HEK293 (cell line): ENCODE measurements around the gene RASD1.

Source experiments
- CTCF ChIA-PET: fragments of 350-600 bp; formaldehyde crosslinking; extraction: SDS; loops from one replicate; lab custom pipeline; 2021; ENCODE audit warnings: antibody characterized with exemption; lab: Yijun Ruan, JAX
- POLR2A ChIA-PET: fragments of 300-600 bp; formaldehyde crosslinking; extraction: SDS; loops from one replicate; lab custom pipeline; 2020; ENCODE audit warnings: antibody characterized with exemption, inconsistent platforms; lab: Yijun Ruan, JAX
- H3K27ac ChIP-seq: fragments of 200-500 bp; sonication (Bioruptor generic); 2 replicates; pipeline ENCODE4 v1.5.1; 2014; ENCODE audit warnings: low read depth, low read length, control low read depth, inconsistent platforms; ENCODE audit errors: extremely low read depth
- H3K36me3 ChIP-seq, 2 experiments: fragments of 200-500 bp in 1 of 2; sonication (Bioruptor generic) in 1 of 2; 1 replicate in 1 of 2; 2 replicates in 1 of 2; pipeline ENCODE4 v1.5.1; 2014 to 2017; ENCODE audit warnings: inconsistent platforms in 2 of 2, low read length in 2 of 2; ENCODE audit not compliant: control insufficient read depth in 2 of 2, insufficient read depth in 1 of 2
- H3K4me1 ChIP-seq: fragments of 200-500 bp; sonication (Bioruptor generic); 2 replicates; pipeline ENCODE4 v1.5.1; 2014; ENCODE audit warnings: mild to moderate bottlenecking, low read length, inconsistent platforms; ENCODE audit not compliant: control insufficient read depth, insufficient read depth
- H3K4me3 ChIP-seq: 2 replicates; pipeline ENCODE4 v1.5.1; 2011; ENCODE audit warnings: low read depth, mild to moderate bottlenecking, control low read depth, low read length, moderate library complexity
- H3K9me3 ChIP-seq: fragments of 200-500 bp; sonication (Bioruptor generic); 2 replicates; pipeline ENCODE4 v1.5.1; 2014; ENCODE audit warnings: low read depth, low read length, inconsistent platforms; ENCODE audit not compliant: control insufficient read depth, insufficient read depth
- HOXC10 ChIP-seq: sonication (generic); formaldehyde crosslinking; IDR thresholded peaks from 2 replicates; pipeline ENCODE4 v1.8.1; 2023; ENCODE audit warnings: mild to moderate bottlenecking, missing genetic modification reagents
- KLF9 ChIP-seq: fragments of 450-650 bp; formaldehyde crosslinking; IDR thresholded peaks from 2 replicates; pipeline ENCODE4 v1.5.1; 2016; ENCODE audit warnings: missing biosample characterization, missing genetic modification characterization, low read depth
- MZF1 ChIP-seq: fragments of 450-650 bp; formaldehyde crosslinking; IDR thresholded peaks from 2 replicates; pipeline ENCODE4 v1.5.1; 2017; ENCODE audit warnings: missing biosample characterization, missing genetic modification characterization, borderline replicate concordance
- SCRT2 ChIP-seq: fragments of 450-650 bp; formaldehyde crosslinking; IDR thresholded peaks from 2 replicates; pipeline ENCODE4 v1.5.1; 2016; ENCODE audit warnings: missing biosample characterization, missing genetic modification characterization
- YY2 ChIP-seq: fragments of 450-650 bp; formaldehyde crosslinking; IDR thresholded peaks from 2 replicates; pipeline ENCODE4 v1.5.1; 2016; ENCODE audit warnings: missing biosample characterization, missing genetic modification characterization
- ZBTB8A ChIP-seq: fragments of 450-650 bp; formaldehyde crosslinking; IDR thresholded peaks from 2 replicates; pipeline ENCODE4 v1.5.1; 2016; ENCODE audit warnings: missing biosample characterization, missing genetic modification characterization
- ZFP37 ChIP-seq: fragments of 450-650 bp; formaldehyde crosslinking; IDR thresholded peaks from 2 replicates; pipeline ENCODE4 v1.5.1; 2016; ENCODE audit warnings: missing biosample characterization, missing genetic modification characterization
- ZFP69B ChIP-seq: fragments of 450-650 bp; formaldehyde crosslinking; IDR thresholded peaks from 2 replicates; pipeline ENCODE4 v1.5.1; 2016; ENCODE audit warnings: missing biosample characterization, missing genetic modification characterization
- ZNF114 ChIP-seq: fragments of 450-650 bp; formaldehyde crosslinking; IDR thresholded peaks from 2 replicates; pipeline ENCODE4 v1.5.0; 2017; ENCODE audit warnings: missing biosample characterization, missing genetic modification characterization
- ZNF23 ChIP-seq: fragments of 450-650 bp; formaldehyde crosslinking; IDR thresholded peaks from 2 replicates; pipeline ENCODE4 v1.5.1; 2016; ENCODE audit warnings: missing biosample characterization, missing genetic modification characterization, borderline replicate concordance
- ZNF433 ChIP-seq: fragments of 450-650 bp; formaldehyde crosslinking; IDR thresholded peaks from 2 replicates; pipeline ENCODE4 v1.5.1; 2016; ENCODE audit warnings: missing biosample characterization, missing genetic modification characterization, low read depth
- ZNF548 ChIP-seq: fragments of 450-650 bp; formaldehyde crosslinking; IDR thresholded peaks from 2 replicates; pipeline ENCODE4 v1.5.1; 2016; ENCODE audit warnings: missing biosample characterization, missing genetic modification characterization
- ZNF558 ChIP-seq: fragments of 450-650 bp; formaldehyde crosslinking; IDR thresholded peaks from 2 replicates; pipeline ENCODE4 v1.5.1; 2016; ENCODE audit warnings: missing biosample characterization, missing genetic modification characterization
- ZNF658 ChIP-seq: fragments of 450-650 bp; formaldehyde crosslinking; IDR thresholded peaks from 2 replicates; pipeline ENCODE4; 2016; ENCODE audit warnings: missing biosample characterization, missing genetic modification characterization
- ZNF677 ChIP-seq: fragments of 450-650 bp; IDR thresholded peaks from 2 replicates; pipeline ENCODE4 v1.5.0; 2018; ENCODE audit warnings: missing biosample characterization, mild to moderate bottlenecking, missing genetic modification characterization, moderate library complexity
- ZXDB ChIP-seq: fragments of 450-650 bp; formaldehyde crosslinking; IDR thresholded peaks from 2 replicates; pipeline ENCODE4 v1.5.1; 2016; ENCODE audit warnings: missing biosample characterization, missing genetic modification characterization
- TF ChIP-seq, protein P1 (sequence below): fragments of 450-650 bp; formaldehyde crosslinking; IDR thresholded peaks from 2 replicates; pipeline ENCODE4 v1.5.1; 2016; ENCODE audit warnings: missing biosample characterization, missing genetic modification characterization
- TF ChIP-seq, protein P2 (sequence below): fragments of 450-650 bp; formaldehyde crosslinking; IDR thresholded peaks from 2 replicates; pipeline ENCODE4 v1.5.1; 2016; ENCODE audit warnings: missing biosample characterization, missing genetic modification characterization
- TF ChIP-seq, protein P3 (sequence below): fragments of 450-650 bp; formaldehyde crosslinking; IDR thresholded peaks from 2 replicates; pipeline ENCODE4 v1.5.1; 2016; ENCODE audit warnings: missing biosample characterization, missing genetic modification characterization

Gene RASD1

GRCh38 chr17:17500999-17501605 lies 4.9 kb upstream of the RASD1 start:
- H3K9me3 ChIP-seq = no peaks in the 10 kb centered on the region
- CTCF ChIA-PET = no interaction called here
- H3K36me3 ChIP-seq = no peaks in the 10 kb centered on the region
- no peaks in the 10 kb centered on the region for H3K4me1 ChIP-seq
- POLR2A ChIA-PET = no interaction called here
- H3K27ac ChIP-seq = no peak overlapping the region
- no peak overlapping the region for H3K4me3 ChIP-seq
- TF ChIP-seq ZNF658 (tag by site-specific recombination) (no peak), ZNF548 (tag by site-specific recombination) (no peak)
- TF ChIP-seq, protein P1, sequence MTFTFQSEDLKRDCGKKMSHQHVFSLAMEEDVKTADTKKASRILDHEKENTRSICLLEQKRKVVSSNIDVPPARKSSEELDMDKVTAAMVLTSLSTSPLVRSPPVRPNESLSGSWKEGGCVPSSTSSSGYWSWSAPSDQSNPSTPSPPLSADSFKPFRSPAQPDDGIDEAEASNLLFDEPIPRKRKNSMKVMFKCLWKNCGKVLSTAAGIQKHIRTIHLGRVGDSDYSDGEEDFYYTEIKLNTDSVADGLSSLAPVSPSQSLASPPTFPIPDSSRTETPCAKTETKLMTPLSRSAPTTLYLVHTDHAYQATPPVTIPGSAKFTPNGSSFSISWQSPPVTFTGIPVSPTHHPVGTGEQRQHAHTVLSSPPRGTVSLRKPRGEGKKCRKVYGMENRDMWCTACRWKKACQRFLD (tag by site-specific recombination) = no peak
- TF ChIP-seq, protein P2, sequence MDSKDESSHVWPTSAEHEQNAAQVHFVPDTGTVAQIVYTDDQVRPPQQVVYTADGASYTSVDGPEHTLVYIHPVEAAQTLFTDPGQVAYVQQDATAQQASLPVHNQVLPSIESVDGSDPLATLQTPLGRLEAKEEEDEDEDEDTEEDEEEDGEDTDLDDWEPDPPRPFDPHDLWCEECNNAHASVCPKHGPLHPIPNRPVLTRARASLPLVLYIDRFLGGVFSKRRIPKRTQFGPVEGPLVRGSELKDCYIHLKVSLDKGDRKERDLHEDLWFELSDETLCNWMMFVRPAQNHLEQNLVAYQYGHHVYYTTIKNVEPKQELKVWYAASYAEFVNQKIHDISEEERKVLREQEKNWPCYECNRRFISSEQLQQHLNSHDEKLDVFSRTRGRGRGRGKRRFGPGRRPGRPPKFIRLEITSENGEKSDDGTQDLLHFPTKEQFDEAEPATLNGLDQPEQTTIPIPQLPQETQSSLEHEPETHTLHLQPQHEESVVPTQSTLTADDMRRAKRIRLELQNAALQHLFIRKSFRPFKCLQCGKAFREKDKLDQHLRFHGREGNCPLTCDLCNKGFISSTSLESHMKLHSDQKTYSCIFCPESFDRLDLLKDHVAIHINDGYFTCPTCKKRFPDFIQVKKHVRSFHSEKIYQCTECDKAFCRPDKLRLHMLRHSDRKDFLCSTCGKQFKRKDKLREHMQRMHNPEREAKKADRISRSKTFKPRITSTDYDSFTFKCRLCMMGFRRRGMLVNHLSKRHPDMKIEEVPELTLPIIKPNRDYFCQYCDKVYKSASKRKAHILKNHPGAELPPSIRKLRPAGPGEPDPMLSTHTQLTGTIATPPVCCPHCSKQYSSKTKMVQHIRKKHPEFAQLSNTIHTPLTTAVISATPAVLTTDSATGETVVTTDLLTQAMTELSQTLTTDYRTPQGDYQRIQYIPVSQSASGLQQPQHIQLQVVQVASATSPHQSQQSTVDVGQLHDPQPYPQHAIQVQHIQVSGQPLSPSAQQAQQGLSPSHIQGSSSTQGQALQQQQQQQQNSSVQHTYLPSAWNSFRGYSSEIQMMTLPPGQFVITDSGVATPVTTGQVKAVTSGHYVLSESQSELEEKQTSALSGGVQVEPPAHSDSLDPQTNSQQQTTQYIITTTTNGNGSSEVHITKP (tag by site-specific recombination) = 0 out of 2 replicates have a peak, but pooled peaks have one; percentile 18

GRCh38 chr17:17499402-17500145 lies 3.4 kb upstream of the RASD1 start:
- TF ChIP-seq ZFP37 (tag by site-specific recombination) = no peak
- no peak for TF ChIP-seq ZXDB (tag by site-specific recombination)
- no peak for TF ChIP-seq YY2 (tag by site-specific recombination)
- no peak for TF ChIP-seq ZNF558
- TF ChIP-seq ZNF677 (tag by site-specific recombination) = no peak
- TF ChIP-seq ZNF23 (tag by site-specific recombination) = no peak
- TF ChIP-seq ZNF433 (tag by site-specific recombination) = no peak
- no peak for TF ChIP-seq ZNF114 (tag by site-specific recombination)
- no peak for TF ChIP-seq KLF9 (tag by site-specific recombination)
- TF ChIP-seq SCRT2 = no peak
- TF ChIP-seq HOXC10 (CRISPR knock-in tag) = no peak
- TF ChIP-seq, protein P3, sequence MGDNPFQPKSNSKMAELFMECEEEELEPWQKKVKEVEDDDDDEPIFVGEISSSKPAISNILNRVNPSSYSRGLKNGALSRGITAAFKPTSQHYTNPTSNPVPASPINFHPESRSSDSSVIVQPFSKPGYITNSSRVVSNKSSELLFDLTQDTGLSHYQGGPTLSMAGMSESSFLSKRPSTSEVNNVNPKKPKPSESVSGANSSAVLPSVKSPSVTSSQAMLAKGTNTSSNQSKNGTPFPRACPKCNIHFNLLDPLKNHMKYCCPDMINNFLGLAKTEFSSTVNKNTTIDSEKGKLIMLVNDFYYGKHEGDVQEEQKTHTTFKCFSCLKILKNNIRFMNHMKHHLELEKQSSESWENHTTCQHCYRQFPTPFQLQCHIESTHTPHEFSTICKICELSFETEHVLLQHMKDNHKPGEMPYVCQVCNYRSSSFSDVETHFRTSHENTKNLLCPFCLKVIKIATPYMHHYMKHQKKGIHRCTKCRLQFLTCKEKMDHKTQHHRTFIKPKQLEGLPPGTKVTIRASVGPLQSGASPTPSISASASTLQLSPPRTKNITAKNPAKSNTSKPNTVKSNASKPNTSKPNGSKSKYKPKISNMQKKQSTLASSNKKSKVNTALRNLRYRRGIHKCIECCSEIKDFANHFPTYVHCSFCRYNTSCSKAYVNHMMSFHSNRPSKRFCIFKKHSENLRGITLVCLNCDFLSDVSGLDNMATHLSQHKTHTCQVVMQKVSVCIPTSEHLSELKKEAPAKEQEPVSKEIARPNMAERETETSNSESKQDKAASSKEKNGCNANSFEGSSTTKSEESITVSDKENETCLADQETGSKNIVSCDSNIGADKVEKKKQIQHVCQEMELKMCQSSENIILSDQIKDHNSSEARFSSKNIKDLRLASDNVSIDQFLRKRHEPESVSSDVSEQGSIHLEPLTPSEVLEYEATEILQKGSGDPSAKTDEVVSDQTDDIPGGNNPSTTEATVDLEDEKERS = no peak
- no peak for TF ChIP-seq ZBTB8A (tag by site-specific recombination)
- no peak for TF ChIP-seq MZF1 (tag by site-specific recombination)
- no peak for TF ChIP-seq ZFP69B (tag by site-specific recombination)
- H3K36me3 ChIP-seq = peaks cover 0 to 4% of the 10 kb centered on the region in 2 experiments; a peak in 1 of 3 replicates
- no peaks in the 10 kb centered on the region for H3K9me3 ChIP-seq
- CTCF ChIA-PET = interaction anchor here (0.9 to 5.3 kb wide), 4 partner anchors 12 to 144 kb away, joined by 4 to 86 read pairs (median 5); no protein-coding TSS in a partner anchor
- POLR2A ChIA-PET = interaction anchor here (0.7 kb wide), 1 partner anchor 473 kb away, joined by 3 read pairs; the partner anchor contains the start of gene DRC3
- no peak overlapping the region for H3K27ac ChIP-seq
- no peaks in the 10 kb centered on the region for H3K4me1 ChIP-seq
- no peak overlapping the region for H3K4me3 ChIP-seq
